ENCODE results near the gene TADA2B.

The TADA2B gene

GRCh38 chr4:7024336-7024890 is 18.8 kb upstream of the TADA2B start:
- Mint-ChIP-seq H3K4me1 (no peaks in the 10 kb centered on the region), H3K27ac (no peak overlapping the region), H3K9me3 (no peaks in the 10 kb centered on the region), H3K36me3 (ENCODE audit: low read depth) (peaks cover 27% of the 10 kb centered on the region), H3K27me3 (no peaks in the 10 kb centered on the region), H3K4me3 (no peak overlapping the region)
- DNase-seq (no peak), ATAC-seq (no peak)

- Mint-ChIP-seq H3K36me3 (ENCODE audit: low read depth) (peaks cover 30% of the 10 kb centered on the region), H3K9me3 (no peaks in the 10 kb centered on the region), H3K27me3 (no peaks in the 10 kb centered on the region), H3K4me1 (no peaks in the 10 kb centered on the region), H3K4me3 (no peak overlapping the region), H3K27ac (no peak overlapping the region)
- ATAC-seq = no peak
- no peak for DNase-seq
Observed at GRCh38 chr4:7025040-7025602, 18.1 kb upstream of the TADA2B start.

- H3K9me3 Mint-ChIP-seq = no peaks in the 10 kb centered on the region
- ATAC-seq (no peak), DNase-seq (no peak)
- H3K4me1 Mint-ChIP-seq = no peaks in the 10 kb centered on the region
- H3K27me3 Mint-ChIP-seq = no peaks in the 10 kb centered on the region
- H3K27ac Mint-ChIP-seq = no peak overlapping the region
- no peak overlapping the region for H3K4me3 Mint-ChIP-seq
- peaks cover 31% of the 10 kb centered on the region for H3K36me3 Mint-ChIP-seq (ENCODE audit: low read depth)
Observed at GRCh38 chr4:7026107-7026506, 17.1 kb upstream of the TADA2B start.

- H3K4me3 Mint-ChIP-seq = no peak overlapping the region
- DNase-seq (no peak), ATAC-seq (no peak)
- no peaks in the 10 kb centered on the region for H3K9me3 Mint-ChIP-seq
- peaks cover 28% of the 10 kb centered on the region for H3K36me3 Mint-ChIP-seq (ENCODE audit: low read depth)
- H3K27me3 Mint-ChIP-seq = no peaks in the 10 kb centered on the region
- H3K27ac Mint-ChIP-seq = no peak overlapping the region
- H3K4me1 Mint-ChIP-seq = no peaks in the 10 kb centered on the region
Observed at GRCh38 chr4:7027284-7027683, 15.9 kb upstream of the TADA2B start.

- Mint-ChIP-seq H3K9me3 (no peaks in the 10 kb centered on the region), H3K4me1 (no peaks in the 10 kb centered on the region), H3K27me3 (no peaks in the 10 kb centered on the region), H3K36me3 (ENCODE audit: low read depth) (peaks cover 26% of the 10 kb centered on the region), H3K4me3 (no peak overlapping the region), H3K27ac (peak overlapping the region; percentile 25)
- no peak for DNase-seq
- ATAC-seq = no peak
Observed at GRCh38 chr4:7027913-7028312, 15.3 kb upstream of the TADA2B start.

- no peak for DNase-seq
- no peak for ATAC-seq
- no peaks in the 10 kb centered on the region for H3K9me3 Mint-ChIP-seq
- H3K4me1 Mint-ChIP-seq = no peaks in the 10 kb centered on the region
- no peak overlapping the region for H3K4me3 Mint-ChIP-seq
- peaks cover 22% of the 10 kb centered on the region for H3K36me3 Mint-ChIP-seq (ENCODE audit: low read depth)
- no peak overlapping the region for H3K27ac Mint-ChIP-seq
- no peaks in the 10 kb centered on the region for H3K27me3 Mint-ChIP-seq
Observed at GRCh38 chr4:7029212-7029611, 14.0 kb upstream of the TADA2B start.

- DNase-seq (no peak), ATAC-seq (no peak)
- H3K9me3 Mint-ChIP-seq = no peaks in the 10 kb centered on the region
- no peaks in the 10 kb centered on the region for H3K4me1 Mint-ChIP-seq
- no peak overlapping the region for H3K27ac Mint-ChIP-seq
- no peak overlapping the region for H3K4me3 Mint-ChIP-seq
- peaks cover 22% of the 10 kb centered on the region for H3K36me3 Mint-ChIP-seq (ENCODE audit: low read depth)
- H3K27me3 Mint-ChIP-seq = no peaks in the 10 kb centered on the region
Observed at GRCh38 chr4:7029921-7030320, 13.3 kb upstream of the TADA2B start.

- Mint-ChIP-seq H3K9me3 (no peaks in the 10 kb centered on the region), H3K4me1 (no peaks in the 10 kb centered on the region), H3K36me3 (ENCODE audit: low read depth) (peaks cover 22% of the 10 kb centered on the region), H3K4me3 (no peak overlapping the region), H3K27me3 (no peaks in the 10 kb centered on the region), H3K27ac (no peak overlapping the region)
- no peak for ATAC-seq
- DNase-seq = no peak
Observed at GRCh38 chr4:7030856-7031255, 12.3 kb upstream of the TADA2B start.

- ATAC-seq (no peak), DNase-seq (no peak)
- Mint-ChIP-seq H3K27ac (no peak overlapping the region), H3K27me3 (no peaks in the 10 kb centered on the region), H3K9me3 (no peaks in the 10 kb centered on the region), H3K4me1 (peaks cover 3% of the 10 kb centered on the region), H3K4me3 (no peak overlapping the region), H3K36me3 (ENCODE audit: low read depth) (peaks cover 18% of the 10 kb centered on the region)
Observed at GRCh38 chr4:7031558-7032449, 11.4 kb upstream of the TADA2B start.

GRCh38 chr4:7032596-7032995 is 10.6 kb upstream of the TADA2B start:
- no peaks in the 10 kb centered on the region for H3K27me3 Mint-ChIP-seq
- H3K9me3 Mint-ChIP-seq = no peaks in the 10 kb centered on the region
- no peak overlapping the region for H3K4me3 Mint-ChIP-seq

GRCh38 chr4:7034262-7035081 is 8.7 kb upstream of the TADA2B start:
- Mint-ChIP-seq H3K4me1 (peaks cover 3% of the 10 kb centered on the region), H3K36me3 (ENCODE audit: low read depth) (peaks cover 4% of the 10 kb centered on the region), H3K27me3 (no peaks in the 10 kb centered on the region), H3K27ac (no peak overlapping the region), H3K9me3 (no peaks in the 10 kb centered on the region), H3K4me3 (no peak overlapping the region)
- no peak for DNase-seq
- no peak for ATAC-seq

More at GRCh38 chr4:7032596-7032995, 10.6 kb upstream of the TADA2B start:
- DNase-seq (no peak), ATAC-seq (no peak)
- H3K4me1 Mint-ChIP-seq = peaks cover 3% of the 10 kb centered on the region
- no peak overlapping the region for H3K27ac Mint-ChIP-seq
- peaks cover 13% of the 10 kb centered on the region for H3K36me3 Mint-ChIP-seq (ENCODE audit: low read depth)

GRCh38 chr4:7037425-7037824 is 5.7 kb upstream of the TADA2B start:
- Mint-ChIP-seq H3K27ac (no peak overlapping the region), H3K4me1 (peaks cover 5% of the 10 kb centered on the region), H3K9me3 (no peaks in the 10 kb centered on the region), H3K4me3 (no peak overlapping the region), H3K36me3 (ENCODE audit: low read depth) (no peaks in the 10 kb centered on the region), H3K27me3 (peaks cover 4% of the 10 kb centered on the region)
- ATAC-seq = no peak
- no peak for DNase-seq

- Mint-ChIP-seq H3K4me1 (peaks cover 24% of the 10 kb centered on the region), H3K36me3 (ENCODE audit: low read depth) (no peaks in the 10 kb centered on the region), H3K27me3 (peaks cover 4% of the 10 kb centered on the region), H3K4me3 (no peak overlapping the region), H3K9me3 (no peaks in the 10 kb centered on the region), H3K27ac (no peak overlapping the region)
- no peak for DNase-seq
- no peak for ATAC-seq
Observed at GRCh38 chr4:7040765-7041164, 2.4 kb upstream of the TADA2B start.

GRCh38 chr4:7041246-7041645 is 1.9 kb upstream of the TADA2B start:
- Mint-ChIP-seq H3K27me3 (peaks cover 4% of the 10 kb centered on the region), H3K9me3 (no peaks in the 10 kb centered on the region), H3K27ac (no peak overlapping the region), H3K36me3 (ENCODE audit: low read depth) (no peaks in the 10 kb centered on the region), H3K4me1 (peaks cover 28% of the 10 kb centered on the region), H3K4me3 (no peak overlapping the region)
- DNase-seq (no peak), ATAC-seq (no peak)
